K562 (cell line): ENCODE results near the gene SYT8. TPM values are rescaled to one million over a fixed set of nuclear protein-coding genes. Genes with fewer than 3 reads are reported as not detected.

ENCODE experiments used
- ATAC-seq: fragments of 200-7000 bp; cut with Tn5 transposase; 3 replicates; pipeline ENCODE4 v1.9.1; 2020; ENCODE audit warnings: moderate library complexity
- BruUV-seq: library from RNA; stranded (reverse); fragments of 400-500 nt; replicated peaks from 2 replicates; lab custom pipeline; 2021; lab: Mats Ljungman, UMichigan
- CTCF ChIA-PET: fragments of 300-600 bp; formaldehyde crosslinking; extraction: SDS; loops from one replicate; lab custom pipeline; 2021; ENCODE audit warnings: low intra/inter-chr PET ratio; lab: Yijun Ruan, JAX
- POLR2A ChIA-PET: fragments of 300-600, 350-650 bp; sonication (Branson Sonifier 250); formaldehyde crosslinking; extraction: SDS; loops from one replicate; lab custom pipeline; 2021; ENCODE audit warnings: antibody characterized with exemption, inconsistent platforms; lab: Yijun Ruan, JAX
- DNase-seq, 4 experiments: peaks; one replicate each; pipeline versions ENCODE4 v3.0.0 to v3.0.0-alpha.2; 2011 to 2018; ENCODE audit warnings: low spot score in 3 of 4, mixed read lengths in 3 of 4; ENCODE audit errors: extremely low read depth in 1 of 4
- FAIRE-seq: peaks from 2 replicates; lab custom pipeline; 2011; peaks lifted over from hg19 to GRCh38; lab: Jason Lieb, UNC
- H2AFZ ChIP-seq: 2 replicates; pipeline ENCODE4 v1.6.0; 2011; ENCODE audit warnings: low read depth, low read length, control low read depth, inconsistent platforms
- H3K27ac ChIP-seq: fragments of 200-600 bp; 3 replicates; pipeline ENCODE4 v1.8.0; 2011; ENCODE audit warnings: low read depth, mild to moderate bottlenecking, control low read depth, inconsistent platforms, low read length, moderate library complexity, mixed read lengths; ENCODE audit errors: extremely low read depth
- H3K27me3 ChIP-seq, 2 experiments: fragments of 300-600 bp in 1 of 2; 2 replicates in 1 of 2; 3 replicates in 1 of 2; pipeline versions ENCODE4 v1.6.0 to v1.8.0; 2011; ENCODE audit warnings: inconsistent platforms in 2 of 2, low read length in 2 of 2, mild to moderate bottlenecking in 1 of 2, mixed read lengths in 1 of 2, moderate library complexity in 1 of 2; ENCODE audit not compliant: control insufficient read depth in 2 of 2, insufficient read depth in 2 of 2
- H3K36me3 ChIP-seq: fragments of 300-600 bp; 3 replicates; pipeline ENCODE4 v1.8.0; 2011; ENCODE audit warnings: mild to moderate bottlenecking, low read length, inconsistent platforms; ENCODE audit not compliant: control insufficient read depth, insufficient read depth
- H3K4me1 ChIP-seq, 2 experiments: fragments of 200-600 bp in 1 of 2; replicated peaks in 1 of 2; 2 replicates in 1 of 2; 3 replicates in 1 of 2; pipeline versions ENCODE4 v1.5.1 to v1.8.0; 2011; ENCODE audit warnings: inconsistent platforms in 2 of 2, low read length in 2 of 2, mild to moderate bottlenecking in 1 of 2, mixed read lengths in 1 of 2, moderate library complexity in 1 of 2; ENCODE audit not compliant: control insufficient read depth in 2 of 2, insufficient read depth in 2 of 2
- H3K4me2 ChIP-seq: 2 replicates; pipeline ENCODE4 v1.6.1; 2011; ENCODE audit warnings: low read length, control low read depth, inconsistent platforms, mixed read lengths; ENCODE audit not compliant: insufficient read depth
- H3K4me3 ChIP-seq: fragments of 200-600 bp; sonication (generic), shearing (Covaris generic); 2 replicates; pipeline ENCODE4 v1.5.1; 2016; ENCODE audit warnings: control low read depth, inconsistent platforms
- H3K79me2 ChIP-seq: fragments of 200-600 bp; 3 replicates; pipeline ENCODE4 v1.8.0; 2011; ENCODE audit warnings: low read length, inconsistent platforms; ENCODE audit not compliant: control insufficient read depth, insufficient read depth
- H3K9ac ChIP-seq, 2 experiments: 2 replicates each; pipeline versions ENCODE4 v1.6.0 to v1.6.1; 2011; ENCODE audit warnings: low read depth in 2 of 2, low read length in 2 of 2, control low read depth in 1 of 2, inconsistent platforms in 1 of 2, mild to moderate bottlenecking in 1 of 2, mixed read lengths in 1 of 2; ENCODE audit not compliant: insufficient read depth in 1 of 2
- H3K9me1 ChIP-seq: one replicate; pipeline ENCODE4 v1.6.0; 2011; ENCODE audit warnings: inconsistent platforms, mild to moderate bottlenecking, low read length, moderate library complexity; ENCODE audit not compliant: control insufficient read depth, insufficient read depth
- H3K9me3 ChIP-seq: replicated peaks from 2 replicates; pipeline ENCODE4 v1.5.1; 2011; ENCODE audit warnings: low read depth, low read length, inconsistent platforms; ENCODE audit not compliant: control insufficient read depth, insufficient read depth
- H4K20me1 ChIP-seq: replicated peaks from 2 replicates; pipeline ENCODE4 v1.6.1; 2011; ENCODE audit warnings: low read length, inconsistent platforms, mixed read lengths; ENCODE audit not compliant: control insufficient read depth, insufficient read depth
- HOMEZ ChIP-seq: fragments of 250-450 bp; sonication (Bioruptor Pico); IDR thresholded peaks from 2 replicates; pipeline ENCODE4 v1.4.0; 2020; ENCODE audit warnings: mild to moderate bottlenecking, moderate library complexity
- NFYB ChIP-seq: IDR thresholded peaks from 2 replicates; pipeline ENCODE4 v1.6.1; 2011; ENCODE audit warnings: mild to moderate bottlenecking, moderate library complexity; ENCODE audit not compliant: insufficient read length; ENCODE audit errors: extremely low read depth
- RBBP5 ChIP-seq: fragments of 200-600 bp; sonication (generic); IDR thresholded peaks from 2 replicates; pipeline ENCODE4 v1.6.1; 2012; ENCODE audit warnings: borderline replicate concordance, mild to moderate bottlenecking, low read length, control low read depth, inconsistent platforms; ENCODE audit not compliant: insufficient read depth, poor library complexity, severe bottlenecking
- SRSF9 ChIP-seq: fragments of 200-400 bp; formaldehyde crosslinking; IDR thresholded peaks from 2 replicates; pipeline ENCODE4 v1.6.1; 2017; ENCODE audit warnings: low read depth, low read length, borderline replicate concordance
- SUPT5H ChIP-seq: fragments of 450-650 bp; IDR thresholded peaks from 2 replicates; pipeline ENCODE4 v1.6.1; 2016
- ZNF282 ChIP-seq: sonication (generic); formaldehyde crosslinking; IDR thresholded peaks from 2 replicates; pipeline ENCODE4 v1.8.1; 2023; ENCODE audit warnings: missing genetic modification reagents
- WGBS: fragments of 100-300 bp; shearing (Covaris generic); methylation state at CpG from one replicate; pipeline ENCODE4 v1.1.6; 2016; ENCODE audit warnings: low coverage, mixed read lengths; ENCODE audit not compliant: insufficient coverage; ENCODE audit errors: missing lambda C conversion rate; 5-methylcytosine and 5-hydroxymethylcytosine counted together
- in situ Hi-C: fragments of 300-500 bp; cut with MboI; formaldehyde crosslinking; loops from 4 replicates; pipeline ENCODE4 v1.15.0; 2018; ENCODE audit warnings: inconsistent platforms, mixed read lengths
- intact Hi-C: fragments of 100-400 bp; cut with micrococcal nuclease; formaldehyde crosslinking; loops from 2 replicates; pipeline ENCODE4 v1.14.2; 2022
- polyA plus RNA-seq, 8 experiments: library from polyadenylated mRNA; depleted of rRNA in 4 of 8; stranded (reverse) in 5 of 8; unstranded in 3 of 8; fragments of >200 nt; fragmentation: Nextera tagmentation in 2 of 8; fragmentation: Illumina TruSeq in 1 of 8; extraction: Ambion mirVana in 2 of 8; extraction: Trizol in 1 of 8; gene quantifications; 2 replicates each; pipeline versions ENCODE4 v1.2.1 to v1.2.3, GENCODE V29; 2011 to 2014; ENCODE audit warnings: inconsistent platforms in 1 of 8, missing spikeins in 1 of 8
- total RNA-seq, 7 experiments: library from RNA; depleted of rRNA in 6 of 7; stranded (reverse); fragments of >200 nt in 6 of 7; fragmentation: Illumina TruSeq in 2 of 7; extraction: Trizol in 2 of 7; gene quantifications; 2 replicates each; pipeline versions ENCODE4 v1.2.1 to v1.2.3, GENCODE V29; 2011 to 2021; ENCODE audit warnings: low replicate concordance in 1 of 7

Gene SYT8
- total and polyA plus RNA-seq, 9 of the 15 experiments (the other 6 are each of a cell fraction or from before 2014, with no cell fraction given): not detected

- Histone ChIP-seq H3K4me1 (peaks cover 0 to 32% of the 10 kb centered on the region in 2 experiments; a peak in 2 of 5 replicates), H3K36me3 (no peaks in the 10 kb centered on the region), H3K27me3 (peaks cover 22 to 68% of the 10 kb centered on the region in 2 experiments; a peak in 4 of 5 replicates), H2AFZ (no peak overlapping the region), H3K9me1 (no peaks in the 10 kb centered on the region), H3K9ac (no peak overlapping the region), H3K27ac (no peak overlapping the region), H3K4me3 (no peak overlapping the region), H3K4me2 (no peak overlapping the region), H3K9me3 (no peaks in the 10 kb centered on the region), H3K79me2 (no peaks in the 10 kb centered on the region), H4K20me1 (0 out of 2 replicates have a peak, but pooled peaks cover 5% of the 10 kb centered on the region)
- in situ Hi-C loops: no loop called here
- DNase-seq (no peak), ATAC-seq (no peak), FAIRE-seq (no peak)
- ChIA-PET POLR2A (no interaction called here), CTCF (no interaction called here)
- intact Hi-C loops: no loop called here
- no TSS peak for BruUV-seq
- WGBS: 3% methylated on average over 7 of the region's 8 CpGs
- TF ChIP-seq SUPT5H: no peak
- TF ChIP-seq NFYB: no peak
- no peak for TF ChIP-seq ZNF282 (CRISPR knock-in tag)
- no peak for TF ChIP-seq SRSF9
- no peak for TF ChIP-seq RBBP5
- no peak for TF ChIP-seq HOMEZ (CRISPR knock-in tag)
Observed at GRCh38 chr11:1866226-1866625, 31.4 kb downstream of the SYT8 start.
